ENCODE data around the gene ACTR6.
"Not testable (repeated sequence)": the region's sequence is repeated elsewhere in the genome, so short reads cannot be mapped to it uniquely, and the experiment has no call there.

ACTR6 gene

GRCh38 chr12:100222173-100222572 is 21.6 kb downstream of the ACTR6 start:
- not testable (repeated sequence) for DNase-seq

GRCh38 chr12:100225491-100225890 is 24.9 kb downstream of the ACTR6 start:
- DNase-seq: no peak

- DNase-seq: no peak
These were observed 28.5 kb downstream of the ACTR6 start for GRCh38 chr12:100229036-100229635.

GRCh38 chr12:100229876-100230275 is 29.3 kb downstream of the ACTR6 start:
- no peak for DNase-seq

- DNase-seq: not testable (repeated sequence)
These were observed 31.3 kb downstream of the ACTR6 start for GRCh38 chr12:100231873-100232272.

- DNase-seq: no peak
These were observed 33.6 kb downstream of the ACTR6 start for GRCh38 chr12:100234166-100234565.

- DNase-seq: no peak
These were observed 34.1 kb downstream of the ACTR6 start for GRCh38 chr12:100234591-100235304.

- DNase-seq: no peak
These were observed 38.2 kb downstream of the ACTR6 start for GRCh38 chr12:100238801-100239200.

GRCh38 chr12:100239589-100239988 is 39.0 kb downstream of the ACTR6 start:
- no peak for DNase-seq

GRCh38 chr12:100243137-100243536 is 42.5 kb downstream of the ACTR6 start:
- no peak for DNase-seq

GRCh38 chr12:100247765-100248164 is 47.1 kb downstream of the ACTR6 start:
- no peak for DNase-seq

- no peak for DNase-seq
These were observed 48.3 kb downstream of the ACTR6 start for GRCh38 chr12:100248886-100249285.

- no peak for DNase-seq
These were observed 49.3 kb downstream of the ACTR6 start for GRCh38 chr12:100249941-100250340.

GRCh38 chr12:100251917-100252316 is 51.3 kb downstream of the ACTR6 start:
- DNase-seq: no peak

GRCh38 chr12:100253437-100253836 is 52.8 kb downstream of the ACTR6 start:
- no peak for DNase-seq

GRCh38 chr12:100254876-100255275 is 54.3 kb downstream of the ACTR6 start:
- no peak for DNase-seq

- no peak for DNase-seq
These were observed 57.5 kb downstream of the ACTR6 start for GRCh38 chr12:100258127-100258526.

- no peak for DNase-seq
These were observed 62.5 kb downstream of the ACTR6 start for GRCh38 chr12:100263131-100263530.

- DNase-seq: not testable (repeated sequence)
These were observed 64.5 kb downstream of the ACTR6 start for GRCh38 chr12:100265107-100265506.

- no peak for DNase-seq
These were observed 65.3 kb downstream of the ACTR6 start for GRCh38 chr12:100265732-100266584.

- no peak for DNase-seq
These were observed 65.9 kb downstream of the ACTR6 start for GRCh38 chr12:100266585-100266834.

GRCh38 chr12:100266835-100267602 is 66.4 kb downstream of the ACTR6 start, which contains the start of the genes DEPDC4 and SCYL2:
TSS of gene DEPDC4 (minus strand) at chr12:100267079. CDS start at chr12:100267076, 3 bp downstream.
TSS of gene SCYL2 (plus strand) at chr12:100267177. CDS start at chr12:100282971, 15,794 bp downstream.
- DNase-seq: peak; percentile 86
